GM19468 (cell line): ENCODE data around the gene OGFRL1.
A peak's percentile ranks its signal among the peaks of the same experiment; 100 is the strongest.

Experiments
- ATAC-seq: cut with Tn5 transposase; IDR thresholded peaks from one replicate; pipeline ENCODE4 v1.9.1; 2021; ENCODE audit warnings: mild to moderate bottlenecking, moderate library complexity, moderate number of reproducible peaks; ENCODE audit not compliant: unreplicated experiment; ENCODE audit errors: extremely low read depth

Gene OGFRL1

DNA sequence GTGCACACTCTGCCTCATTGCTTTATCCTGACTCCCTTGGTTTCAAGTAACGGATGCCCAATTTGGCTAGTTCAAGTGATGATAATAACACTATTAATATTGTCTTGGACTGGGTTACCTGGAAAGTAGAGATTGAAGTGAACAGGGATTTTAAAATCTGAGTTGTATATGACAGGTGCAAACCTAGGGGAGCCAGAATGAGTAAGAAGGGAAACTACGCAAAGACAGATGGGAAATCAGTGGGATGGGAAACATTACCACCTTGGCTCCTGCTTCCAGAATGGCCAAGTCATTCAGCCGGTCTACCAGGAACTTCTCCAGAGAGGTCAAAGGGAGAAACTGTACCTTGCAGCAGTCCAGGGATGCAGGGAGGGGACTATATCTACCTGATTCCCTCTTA lies 41.9 kb downstream of the OGFRL1 start:
- no peak for ATAC-seq

GRCh38 chr6:71332012-71332411 lies 43.4 kb downstream of the OGFRL1 start:
- no peak for ATAC-seq

GRCh38 chr6:71333050-71333449 lies 44.4 kb downstream of the OGFRL1 start:
- no peak for ATAC-seq

DNA sequence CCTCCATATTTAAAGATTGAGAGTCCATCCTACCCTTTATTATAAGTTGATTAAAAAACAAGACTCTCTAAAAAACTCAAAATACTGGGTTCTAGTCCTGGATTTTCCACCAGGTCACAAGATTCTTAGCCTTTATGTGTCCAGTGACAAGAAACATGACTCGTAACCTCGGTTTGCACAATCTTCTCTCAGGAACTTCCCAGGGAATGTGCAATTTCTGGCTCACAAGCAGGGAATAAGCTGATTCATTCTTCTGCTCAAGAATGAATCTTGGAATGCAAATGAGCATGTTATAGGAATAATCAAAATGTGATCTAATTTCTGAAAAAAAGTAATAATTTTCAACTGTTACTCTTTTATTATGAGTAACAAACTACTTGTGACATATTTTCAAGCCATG lies 45.1 kb downstream of the OGFRL1 start:
- no peak for ATAC-seq

DNA sequence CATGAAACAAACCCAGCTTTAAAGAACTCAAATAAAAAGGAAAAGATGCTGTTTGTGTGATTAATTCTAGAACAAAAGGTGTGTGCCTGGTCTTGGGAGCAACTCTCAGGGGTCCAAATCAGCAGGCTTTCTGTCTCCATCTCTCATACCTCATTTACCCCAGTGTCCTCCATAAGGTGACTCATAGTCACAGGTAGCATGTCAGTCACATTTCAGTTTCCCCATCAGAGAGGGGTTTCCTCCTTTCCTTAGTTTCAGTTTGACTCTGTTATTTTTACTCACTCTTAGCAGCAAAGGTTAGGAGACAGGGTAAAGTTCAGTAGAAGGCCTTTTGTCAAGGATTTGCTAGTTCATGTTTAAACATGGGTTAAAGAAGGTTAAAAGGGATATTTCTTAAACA lies 46.2 kb downstream of the OGFRL1 start:
- ATAC-seq: no peak

- ATAC-seq: no peak
Observed at GRCh38 chr6:71335544-71335943, 46.9 kb downstream of the OGFRL1 start.

- ATAC-seq: no peak
Observed at GRCh38 chr6:71336901-71337300, 48.3 kb downstream of the OGFRL1 start.

- no peak for ATAC-seq
Observed at GRCh38 chr6:71338540-71339316, 50.1 kb downstream of the OGFRL1 start.

- ATAC-seq: no peak
Observed at GRCh38 chr6:71342772-71343171, 54.2 kb downstream of the OGFRL1 start.

DNA sequence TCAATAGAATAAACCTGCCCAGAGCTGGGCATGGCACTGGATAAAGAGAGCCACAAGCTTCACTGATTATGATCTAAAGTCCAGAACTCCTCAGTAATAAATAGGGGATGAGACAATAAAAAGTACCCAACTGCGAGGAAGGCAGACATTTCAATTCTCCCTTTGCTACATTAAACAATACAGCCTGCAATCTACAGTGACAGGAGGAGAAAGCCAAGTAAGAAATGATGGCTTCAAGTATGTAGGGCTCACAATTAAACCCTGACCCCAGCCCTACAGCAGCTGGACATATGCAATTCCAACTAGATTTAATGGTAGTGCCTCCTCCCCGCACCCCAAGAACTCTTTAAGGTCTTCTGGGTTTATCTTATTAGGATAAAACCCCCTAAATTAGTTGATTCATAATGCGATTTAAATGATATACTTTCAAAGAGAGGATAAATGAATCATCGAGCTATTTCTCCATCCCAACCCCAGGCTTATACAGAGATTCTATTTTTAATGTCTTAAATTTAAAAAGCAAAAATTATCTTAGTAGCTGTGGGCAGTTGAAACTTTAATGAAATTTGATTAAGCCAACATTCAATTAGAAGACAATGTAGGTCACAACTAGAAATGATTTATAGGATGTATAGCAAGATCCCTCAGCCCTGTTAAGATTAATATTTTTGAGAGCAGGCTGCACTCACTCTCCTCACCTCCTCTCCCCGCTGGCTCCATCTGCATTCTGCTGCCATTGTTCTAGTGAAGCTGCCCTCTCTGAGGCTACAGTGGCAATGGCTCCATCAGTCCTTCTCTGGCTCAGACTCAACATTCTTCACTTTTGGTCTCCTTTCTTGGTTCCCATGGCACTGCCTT lies 57.1 kb downstream of the OGFRL1 start:
- no peak for ATAC-seq

DNA sequence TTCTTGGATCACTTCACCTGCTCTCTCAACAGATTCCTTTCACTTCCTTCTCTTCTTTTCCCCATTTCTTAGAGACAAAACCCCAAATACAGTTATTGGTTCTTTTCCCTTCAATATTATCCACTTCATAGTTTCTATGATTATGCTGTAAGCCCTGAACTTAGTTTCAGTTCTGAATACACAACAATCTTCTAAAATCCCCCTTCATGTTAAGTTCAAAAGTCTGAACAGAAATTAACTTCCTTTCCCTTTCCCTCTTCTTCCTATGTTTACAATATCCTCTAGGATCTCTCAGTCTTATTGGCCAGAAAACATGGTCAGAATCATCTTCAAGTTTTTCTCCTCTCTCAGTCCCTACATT lies 57.7 kb downstream of the OGFRL1 start:
- no peak for ATAC-seq

- peak; percentile 20 for ATAC-seq
Observed at GRCh38 chr6:71347119-71347518, 58.5 kb downstream of the OGFRL1 start.

DNA sequence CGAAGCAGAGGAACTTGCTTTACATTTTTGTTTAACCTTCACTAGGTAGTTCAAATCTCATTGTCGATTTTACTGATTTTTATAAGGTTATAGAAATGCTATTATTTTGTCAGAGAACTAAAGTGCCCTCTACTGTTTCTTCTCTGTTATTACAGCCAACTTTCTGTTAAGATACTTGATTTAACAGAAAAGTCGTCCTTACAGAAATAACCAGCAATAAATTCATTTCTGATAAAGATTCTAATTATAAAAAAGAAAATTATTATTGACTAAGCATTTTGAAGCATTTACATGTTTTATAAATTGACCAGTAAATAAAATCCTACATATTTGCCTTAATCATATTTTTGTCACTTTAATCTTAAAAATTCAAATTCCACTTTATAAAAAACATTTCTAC lies 60.8 kb downstream of the OGFRL1 start:
- ATAC-seq: no peak

GRCh38 chr6:71349976-71350615 lies 61.5 kb downstream of the OGFRL1 start:
- ATAC-seq: no peak

DNA sequence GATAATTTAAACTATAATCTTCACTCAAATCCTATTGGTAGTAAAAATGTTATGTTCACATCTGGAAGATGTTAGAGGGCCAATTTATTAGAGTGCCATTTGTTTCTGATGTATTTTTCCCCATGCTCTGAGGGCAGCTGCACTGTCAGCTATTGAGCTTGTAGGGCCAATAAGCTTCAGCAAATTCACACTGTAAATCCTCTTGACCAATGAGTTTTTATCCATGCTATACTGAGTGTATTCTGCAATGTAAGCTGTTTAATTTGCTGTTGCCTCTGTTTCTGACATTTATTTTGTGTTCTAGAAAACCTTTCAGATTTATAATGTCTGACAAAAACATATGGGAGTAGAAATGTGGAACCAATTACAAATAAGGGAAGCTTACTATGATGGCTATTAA lies 62.6 kb downstream of the OGFRL1 start:
- no peak for ATAC-seq
